Myocyte (in vitro differentiated cells): ENCODE measurements around the gene BCL11A. TPM values are rescaled to one million over a fixed set of nuclear protein-coding genes. Genes with fewer than 3 reads are reported as not detected.

Experiments
- DNase-seq: peaks from one replicate; pipeline ENCODE4 v3.0.0-alpha.2; 2012; ENCODE audit warnings: low read depth
- total RNA-seq: library from RNA; depleted of rRNA; stranded (reverse); fragments of >200 nt; gene quantifications from 2 replicates; pipeline ENCODE4 v1.2.3, GENCODE V29; 2014

Gene BCL11A
- total RNA-seq, 1 donor from 2014 or later = 0.11 TPM

GRCh38 chr2:60509066-60509465 is 44.4 kb downstream of the BCL11A start:
- DNase-seq = no peak

DNA sequence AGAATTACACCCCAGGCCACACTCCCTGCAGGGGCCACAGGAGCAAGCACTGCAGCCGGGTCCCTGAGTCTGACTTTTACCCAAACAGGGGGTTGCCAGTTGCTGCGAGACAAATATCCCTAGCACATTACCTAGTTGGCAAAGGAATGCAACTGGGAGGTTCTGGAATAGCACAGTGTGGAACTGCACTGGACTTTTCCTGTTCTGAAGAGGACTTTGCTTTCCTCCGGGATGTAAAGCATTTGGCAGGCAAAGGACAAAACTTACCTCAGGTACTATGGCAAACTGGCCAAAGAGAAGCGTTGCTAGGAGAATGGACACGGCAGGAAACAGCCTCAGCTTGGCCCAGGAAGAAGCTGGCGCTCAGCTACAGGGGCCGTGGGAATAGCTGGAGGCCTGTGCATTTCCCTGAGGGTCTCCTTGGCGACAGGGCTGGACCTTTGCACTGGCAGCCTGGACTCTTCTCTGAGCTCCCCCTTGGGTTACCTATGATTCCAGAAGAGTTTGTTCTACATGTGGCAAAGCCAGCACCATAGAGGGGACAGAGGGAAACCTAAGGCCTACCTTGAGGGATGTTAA is 45.0 kb downstream of the BCL11A start:
- DNase-seq = no peak

GRCh38 chr2:60507211-60507965 is 46.1 kb downstream of the BCL11A start:
- DNase-seq = no peak

DNA sequence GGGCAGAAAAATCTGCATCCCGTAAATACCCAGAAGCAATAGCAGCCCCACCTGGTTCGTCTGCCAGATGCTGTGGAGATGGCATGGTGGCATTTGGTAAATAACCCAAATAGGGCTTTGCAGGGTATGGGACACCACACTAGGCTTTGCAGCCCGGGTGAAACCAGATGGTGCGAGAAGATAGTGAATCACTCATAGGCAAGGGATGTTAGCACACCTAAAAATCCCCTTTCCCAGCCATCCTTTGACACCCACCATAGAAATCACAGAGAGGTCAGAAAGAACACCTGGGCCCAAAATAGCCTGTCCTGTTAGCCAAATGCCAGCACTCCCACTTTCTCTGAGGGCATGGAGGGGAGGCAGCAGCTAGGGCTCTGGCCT is 47.6 kb downstream of the BCL11A start:
- DNase-seq = no peak

DNA sequence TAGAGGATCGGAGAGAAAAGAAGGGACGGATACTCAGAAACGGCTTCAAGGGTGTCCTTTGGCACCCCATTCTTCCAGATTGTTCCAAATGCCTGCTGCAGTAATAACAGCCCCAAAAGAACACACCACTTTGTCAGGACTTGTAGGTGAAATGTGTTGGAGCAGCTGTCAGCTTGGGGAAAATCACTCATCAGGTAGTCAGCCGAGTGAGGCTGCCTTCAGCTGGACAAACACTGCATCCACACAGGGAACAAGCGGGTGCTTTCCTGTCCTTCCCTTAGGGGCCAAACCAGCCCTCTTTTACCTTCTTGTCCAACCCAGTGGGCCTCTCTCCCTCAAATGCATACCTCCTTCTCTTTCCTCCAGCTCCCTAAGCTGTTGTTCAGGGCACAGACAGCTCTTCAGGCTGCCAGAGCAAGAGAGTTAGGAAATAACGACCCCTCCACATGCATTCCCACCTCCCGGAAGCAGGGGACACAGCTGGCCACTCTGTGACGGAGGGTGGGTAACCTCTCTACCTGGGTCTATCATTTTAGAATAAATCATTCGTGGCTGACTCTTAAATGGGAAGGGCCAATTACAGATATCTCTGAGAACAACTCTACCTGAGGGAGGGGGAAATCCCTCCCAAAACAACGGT is 48.1 kb downstream of the BCL11A start:
- no peak for DNase-seq

- no peak for DNase-seq
Observed at GRCh38 chr2:60504049-60504448, 49.4 kb downstream of the BCL11A start.

- DNase-seq = no peak
Observed at GRCh38 chr2:60502144-60502543, 51.3 kb downstream of the BCL11A start.

- DNase-seq = no peak
Observed at GRCh38 chr2:60500861-60501260, 52.6 kb downstream of the BCL11A start.

- no peak for DNase-seq
Observed at GRCh38 chr2:60499651-60500265, 53.7 kb downstream of the BCL11A start.

DNA sequence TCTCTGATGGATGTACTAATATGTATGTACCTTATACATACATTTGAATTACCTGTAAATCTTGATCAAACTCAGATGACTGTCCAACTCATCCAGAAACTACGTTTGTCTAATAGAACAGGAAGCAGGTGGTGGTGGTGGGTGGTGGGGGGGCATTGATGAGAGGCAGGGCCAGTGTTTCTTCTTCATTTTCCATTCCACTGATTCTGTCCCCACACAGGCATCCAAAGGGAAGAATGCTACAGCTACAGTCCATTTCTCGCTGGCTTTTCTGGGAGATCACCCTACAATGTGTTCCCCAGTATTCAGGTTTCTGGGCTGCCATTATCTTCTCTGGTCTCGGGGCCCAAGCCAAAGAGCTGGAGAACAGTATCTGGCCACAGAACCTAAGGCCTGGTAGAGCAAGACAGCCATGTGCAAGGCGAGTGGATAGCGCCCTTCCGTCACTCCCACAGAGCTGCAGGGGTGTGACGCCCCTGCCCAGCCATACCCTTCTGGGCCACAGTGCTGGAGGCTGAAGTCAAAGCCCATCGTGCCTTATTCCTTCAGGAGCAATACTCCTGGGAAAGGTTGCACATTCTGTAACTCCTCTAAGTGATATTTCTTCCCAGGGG is 54.5 kb downstream of the BCL11A start:
- DNase-seq = no peak

GRCh38 chr2:60498127-60498815 is 55.2 kb downstream of the BCL11A start:
- no peak for DNase-seq

DNA sequence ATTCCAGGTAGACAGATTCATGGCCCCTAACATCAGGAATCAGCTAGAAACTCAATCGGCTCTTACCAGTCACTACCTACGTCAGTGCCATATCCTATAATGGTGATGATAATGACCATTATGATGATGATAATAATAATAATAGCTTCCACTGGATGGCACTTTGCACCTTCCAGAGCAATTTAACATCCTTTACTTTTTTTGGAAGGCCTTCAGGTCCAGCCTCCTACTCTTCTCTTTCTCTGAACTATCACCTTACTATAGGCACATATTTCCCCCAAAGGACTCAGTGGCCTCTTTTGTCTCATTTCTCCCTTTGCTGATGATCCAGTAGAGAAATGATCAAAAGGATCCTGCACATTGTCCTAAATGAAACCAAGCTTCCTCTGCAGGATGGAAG is 56.0 kb downstream of the BCL11A start:
- no peak for DNase-seq

DNA sequence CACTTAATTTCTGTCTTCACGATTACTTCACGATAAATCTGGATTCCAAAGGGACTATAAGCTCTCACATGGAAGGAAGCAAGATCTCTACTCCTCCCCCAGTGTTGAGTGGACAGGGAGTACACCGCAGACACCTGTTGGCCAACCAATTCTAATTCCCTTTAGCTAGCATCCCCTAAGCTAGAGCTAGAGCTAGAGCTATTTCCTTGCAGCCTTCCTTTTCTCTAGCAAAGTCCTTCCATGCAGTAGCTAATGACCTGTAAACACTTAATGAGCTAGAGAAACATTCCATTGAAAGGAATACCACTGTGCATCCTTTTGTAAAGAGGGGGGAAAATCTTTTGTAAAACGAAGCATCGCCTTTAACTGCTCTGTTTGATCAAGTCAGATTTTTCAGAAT is 56.5 kb downstream of the BCL11A start:
- DNase-seq = no peak

DNA sequence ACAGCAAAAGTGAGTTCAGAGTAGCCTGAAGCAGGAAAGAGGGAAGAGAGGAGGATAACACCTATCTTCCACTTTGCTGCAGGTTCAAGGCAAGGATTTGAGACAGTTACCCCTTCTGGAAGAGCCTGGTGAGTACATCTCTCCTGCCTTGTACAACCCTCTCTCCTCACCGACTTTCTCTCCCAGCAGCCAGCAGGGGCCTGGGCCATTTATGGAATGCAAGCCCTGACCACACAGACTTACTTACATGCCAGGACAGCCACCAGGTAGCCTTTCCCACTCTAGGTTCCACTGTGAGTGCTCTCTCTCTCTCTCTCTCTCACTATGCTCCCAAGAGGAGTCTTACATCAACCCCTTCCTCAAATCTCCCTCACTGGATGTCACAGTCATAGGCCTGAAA is 57.0 kb downstream of the BCL11A start:
- DNase-seq = no peak

- DNase-seq = no peak
Observed at GRCh38 chr2:60495041-60495625, 58.3 kb downstream of the BCL11A start.

DNA sequence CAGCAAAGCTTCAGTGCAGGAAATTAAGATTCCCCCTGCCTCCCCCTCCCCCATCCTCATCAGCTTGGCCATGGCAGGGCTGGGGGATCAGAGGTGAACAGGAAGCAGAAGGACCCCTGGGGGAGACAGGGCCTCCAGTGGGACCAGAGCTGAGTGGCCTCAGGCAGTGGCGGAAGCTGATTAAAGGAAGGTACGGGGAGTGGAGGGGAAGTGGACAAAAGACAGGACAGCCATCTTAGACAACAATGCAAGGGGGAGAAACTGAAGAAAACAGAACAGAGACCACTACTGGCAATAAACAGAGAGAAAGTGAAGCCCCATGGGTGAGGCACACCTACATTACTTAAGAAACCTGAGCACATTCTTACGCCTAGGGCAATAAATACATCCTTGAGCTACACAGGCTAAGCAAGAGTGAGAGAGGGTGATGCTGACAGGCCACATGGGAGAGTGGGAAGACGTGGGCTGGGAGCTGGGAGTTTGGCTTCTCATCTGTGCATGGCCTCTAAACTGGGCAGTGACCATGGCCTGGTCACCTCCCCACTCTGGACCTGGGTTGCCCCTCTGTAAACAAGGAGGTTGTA is 59.6 kb downstream of the BCL11A start:
- DNase-seq = no peak

GRCh38 chr2:60492548-60492947 is 60.9 kb downstream of the BCL11A start:
- no peak for DNase-seq

GRCh38 chr2:60490848-60491247 is 62.6 kb downstream of the BCL11A start:
- DNase-seq = no peak

DNA sequence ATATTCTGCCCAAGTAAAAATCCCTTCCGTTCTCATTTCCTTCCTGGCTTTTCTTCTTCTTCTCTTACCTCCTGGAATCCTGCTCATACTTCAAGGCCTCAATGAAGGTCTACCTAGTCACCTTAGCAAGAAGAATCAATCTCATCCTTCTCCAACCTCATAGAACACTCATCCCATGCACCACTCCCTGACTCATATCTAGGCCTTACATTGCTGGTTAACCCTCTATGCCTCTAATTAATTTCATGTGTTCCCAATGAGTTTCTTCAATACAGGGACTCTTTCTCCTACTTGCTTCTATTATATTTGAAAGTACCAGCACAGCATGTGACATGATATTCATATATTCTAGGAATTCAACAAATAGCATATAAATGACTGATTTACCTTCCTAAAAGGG is 63.0 kb downstream of the BCL11A start:
- no peak for DNase-seq

GRCh38 chr2:60489289-60489688 is 64.2 kb downstream of the BCL11A start:
- no peak for DNase-seq

GRCh38 chr2:60488291-60488690 is 65.2 kb downstream of the BCL11A start:
- no peak for DNase-seq
